Iris pigment epithelial cell (primary cell): ENCODE measurements around the gene CYP46A1.

Experiments used
- DNase-seq: peaks from one replicate; pipeline ENCODE4 v3.0.0-alpha.2; 2011; ENCODE audit warnings: low read depth

Gene CYP46A1

DNA sequence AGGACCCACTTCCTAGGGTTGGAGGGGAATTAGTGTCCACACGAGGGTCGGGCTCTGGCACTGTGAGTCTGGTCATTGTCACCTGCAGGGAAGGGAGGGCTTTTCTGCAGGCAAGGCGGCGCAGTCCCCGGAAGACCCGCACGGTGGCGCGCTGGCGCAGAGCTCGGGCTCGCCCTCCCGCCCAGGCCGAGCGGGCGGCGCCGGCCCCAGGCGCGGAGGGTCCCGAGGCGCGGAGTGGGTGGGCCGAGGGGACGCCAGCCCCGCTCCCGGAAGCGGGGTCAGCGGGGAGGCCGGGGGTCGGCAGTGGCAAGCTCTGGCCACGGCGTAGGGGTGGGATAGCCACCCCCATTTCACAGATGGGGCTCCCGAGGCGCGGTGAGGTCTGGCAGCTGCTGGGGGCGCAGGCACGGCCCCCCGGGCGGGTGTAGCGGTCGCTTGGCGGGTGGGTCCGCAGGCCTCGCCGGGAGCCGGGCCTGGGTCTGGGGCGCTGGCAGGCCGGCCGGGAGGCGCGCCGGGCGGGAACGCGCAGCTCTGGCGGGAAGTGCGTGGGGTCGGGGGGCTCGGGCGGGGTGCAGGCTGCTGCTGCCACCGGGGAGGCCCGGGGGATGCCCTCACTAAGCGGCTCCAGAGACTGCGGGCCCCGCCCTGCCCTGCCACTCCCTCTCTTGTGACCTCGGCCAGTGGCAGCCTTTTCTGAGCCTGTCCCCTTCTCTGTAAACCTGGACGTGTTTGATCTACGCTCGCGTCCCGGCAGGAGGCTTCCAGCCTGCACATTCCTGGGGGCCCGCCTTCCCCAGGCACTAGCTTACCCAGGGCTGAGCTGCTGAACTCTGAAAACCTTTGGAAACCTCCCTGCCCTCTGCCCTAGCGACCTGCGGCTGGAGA, 46.1 kb downstream of the CYP46A1 start:
- DNase-seq, result no peak

DNA sequence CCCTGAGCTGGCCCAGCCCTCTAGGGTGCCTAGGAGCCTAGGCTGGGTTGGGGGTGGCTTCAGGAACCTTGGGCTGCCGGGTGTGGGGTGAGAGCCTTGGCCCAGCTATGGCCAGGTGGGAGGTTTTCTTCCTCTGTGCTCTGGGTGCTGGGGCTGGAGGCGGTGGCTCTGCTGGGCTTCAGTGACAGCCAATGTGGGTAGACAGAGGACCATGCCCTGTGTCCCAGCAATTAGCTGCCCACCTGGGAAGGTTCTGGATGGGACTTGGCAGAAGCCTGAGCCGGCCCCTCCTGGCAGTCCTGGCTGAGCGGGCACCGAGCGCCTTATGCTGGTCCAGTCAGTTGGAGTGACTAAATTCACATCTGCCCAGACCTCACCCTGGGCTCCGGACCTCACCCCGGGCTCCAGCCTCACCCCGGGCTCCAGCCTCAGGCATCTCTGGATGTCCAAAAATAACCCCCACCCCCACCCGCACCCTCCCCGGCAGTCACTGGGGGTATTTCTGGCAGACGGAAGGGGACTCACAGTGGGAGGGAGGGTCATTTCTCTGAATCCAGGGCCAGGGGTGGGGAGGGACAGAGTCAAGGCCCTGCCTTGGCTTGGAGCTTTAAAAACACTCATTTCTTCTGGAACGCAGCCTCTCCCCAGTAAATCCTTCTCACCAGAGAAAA, 46.9 kb downstream of the CYP46A1 start:
- DNase-seq, result no peak

DNA sequence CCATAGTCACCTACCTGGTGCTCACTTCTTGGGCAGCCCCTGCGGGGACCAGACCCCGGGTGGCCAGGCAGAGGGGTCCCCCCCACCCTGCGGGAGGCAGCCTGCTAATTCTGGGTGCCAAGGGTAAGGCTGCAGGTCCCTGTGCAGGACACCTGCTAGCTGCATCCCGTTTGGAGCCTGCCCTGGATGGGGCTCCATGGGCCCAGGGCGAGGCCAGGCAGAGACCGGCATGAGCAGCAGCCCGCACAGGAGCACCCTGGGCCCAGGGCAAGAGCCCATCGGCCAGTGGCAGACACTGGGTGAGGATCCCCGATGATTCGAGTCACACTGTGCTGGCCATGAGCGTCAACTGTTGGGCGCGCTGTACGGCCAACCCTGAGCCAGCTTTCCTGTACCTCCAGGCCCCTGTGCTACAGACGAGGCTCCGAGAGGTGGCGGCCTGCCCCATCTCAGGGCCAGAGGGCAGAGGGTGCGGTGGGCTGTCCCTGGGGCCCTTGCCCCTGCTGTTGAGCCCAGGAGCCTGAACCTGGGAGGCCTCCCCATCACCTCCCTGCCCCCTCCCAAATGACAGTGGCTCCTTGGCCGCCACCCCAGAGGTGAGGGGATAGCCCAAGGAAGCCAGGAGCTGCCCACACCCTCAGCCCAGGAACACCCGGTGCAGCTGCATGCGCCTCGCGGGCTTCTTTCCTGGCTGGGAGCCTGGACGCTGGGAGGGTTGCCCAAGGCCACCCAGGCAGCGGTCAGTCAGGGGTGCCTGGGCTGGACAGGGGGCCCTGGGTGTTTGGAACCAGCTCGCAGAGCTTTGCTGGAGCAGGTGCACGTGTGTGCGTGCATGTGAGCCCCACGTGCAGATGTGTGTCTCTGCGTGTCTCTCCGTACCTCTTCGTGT, 47.7 kb downstream of the CYP46A1 start:
- DNase-seq, result no peak

DNA sequence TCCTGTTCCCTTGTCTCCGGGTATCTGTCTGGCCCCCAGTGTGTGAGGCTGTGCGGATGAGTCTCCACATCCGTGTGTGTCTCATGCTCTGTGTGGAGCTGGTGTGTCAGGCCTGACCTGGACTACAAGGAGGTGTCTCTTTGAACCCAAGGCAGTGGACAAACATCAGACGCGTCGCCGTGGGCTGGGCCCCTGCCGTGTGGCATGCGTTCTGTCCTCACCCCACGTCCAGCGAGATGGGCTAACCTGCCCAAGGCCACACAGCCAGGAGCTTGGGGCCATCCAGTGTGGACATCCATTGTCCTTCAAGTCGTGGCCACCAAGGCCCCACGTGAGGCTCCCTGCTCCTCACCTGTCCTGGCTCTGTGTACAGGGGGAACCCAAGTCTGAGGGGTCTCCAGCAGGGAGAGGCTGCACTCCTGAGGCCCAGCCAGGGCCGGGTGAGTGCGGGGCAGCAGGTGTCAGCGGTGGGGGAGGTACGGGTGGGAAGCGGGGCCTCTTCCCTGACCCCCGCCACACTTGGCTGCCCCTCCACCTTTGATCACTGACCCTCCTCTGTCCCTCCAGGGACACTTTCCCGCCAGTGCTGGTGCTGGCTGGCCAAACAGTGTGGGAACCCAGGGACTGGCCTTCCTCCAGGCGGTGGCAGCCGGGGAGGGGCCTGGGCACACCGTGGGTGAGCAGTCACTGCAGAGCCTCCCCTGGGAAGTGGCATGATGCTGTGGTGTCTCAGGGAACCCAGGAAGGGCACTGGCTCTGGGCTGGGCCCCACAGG, 48.5 kb downstream of the CYP46A1 start:
- no peak for DNase-seq

DNA sequence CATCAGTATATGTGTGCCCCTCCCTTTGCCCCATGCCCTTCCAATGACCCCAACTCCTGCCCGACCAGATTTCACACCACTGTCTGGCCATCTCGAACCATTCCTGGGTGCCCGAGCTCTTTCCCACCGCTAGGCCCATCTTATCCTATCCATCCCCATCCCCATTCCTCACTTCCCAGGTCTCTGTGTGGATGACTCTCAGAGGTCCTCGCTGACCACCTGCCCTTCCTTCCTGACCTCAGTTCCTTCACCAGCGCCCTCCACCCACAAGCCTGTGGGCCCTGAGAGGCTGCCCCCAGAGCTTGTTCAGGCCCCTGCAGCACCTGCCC, 49.1 kb downstream of the CYP46A1 start:
- DNase-seq, result no peak

DNA sequence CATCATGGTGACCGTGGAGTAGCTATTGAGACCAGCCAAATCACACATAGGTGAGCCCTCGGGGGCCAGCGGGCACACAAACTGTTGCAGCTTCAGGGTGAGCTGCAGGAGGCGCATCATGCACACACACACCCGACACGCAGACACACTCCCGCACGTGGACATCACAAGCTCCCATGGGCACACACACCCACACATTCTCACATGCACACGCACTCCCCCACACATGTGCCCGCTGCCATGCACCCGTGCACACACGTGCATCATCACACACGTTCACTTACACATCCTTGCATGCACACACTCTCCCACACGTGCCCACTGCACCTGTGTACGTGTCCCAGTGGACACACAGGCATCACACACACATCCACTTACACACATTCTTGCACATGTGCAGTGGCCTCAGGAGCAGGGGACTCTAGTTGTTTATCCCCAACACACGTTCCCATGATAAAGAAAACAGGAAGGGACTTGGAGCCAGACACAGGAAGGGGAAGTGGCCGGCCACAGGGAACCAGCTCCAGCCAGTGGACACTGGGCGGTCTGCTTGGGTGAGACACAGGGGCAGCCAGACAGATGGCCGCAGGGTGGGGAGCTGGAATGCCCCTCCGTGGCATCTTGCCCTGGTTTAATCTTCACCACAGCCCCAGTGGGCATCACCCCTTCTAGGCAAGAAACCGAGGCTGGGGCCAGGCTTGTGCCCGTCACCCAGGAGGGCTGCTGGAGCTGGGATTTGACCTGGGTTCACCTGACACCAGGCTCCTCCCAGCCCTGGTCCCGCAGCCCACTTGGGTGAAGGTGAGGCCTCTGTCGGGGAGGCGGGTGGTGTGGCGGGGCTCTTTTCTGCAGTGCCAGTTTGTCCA, 49.7 kb downstream of the CYP46A1 start:
- no peak for DNase-seq

DNA sequence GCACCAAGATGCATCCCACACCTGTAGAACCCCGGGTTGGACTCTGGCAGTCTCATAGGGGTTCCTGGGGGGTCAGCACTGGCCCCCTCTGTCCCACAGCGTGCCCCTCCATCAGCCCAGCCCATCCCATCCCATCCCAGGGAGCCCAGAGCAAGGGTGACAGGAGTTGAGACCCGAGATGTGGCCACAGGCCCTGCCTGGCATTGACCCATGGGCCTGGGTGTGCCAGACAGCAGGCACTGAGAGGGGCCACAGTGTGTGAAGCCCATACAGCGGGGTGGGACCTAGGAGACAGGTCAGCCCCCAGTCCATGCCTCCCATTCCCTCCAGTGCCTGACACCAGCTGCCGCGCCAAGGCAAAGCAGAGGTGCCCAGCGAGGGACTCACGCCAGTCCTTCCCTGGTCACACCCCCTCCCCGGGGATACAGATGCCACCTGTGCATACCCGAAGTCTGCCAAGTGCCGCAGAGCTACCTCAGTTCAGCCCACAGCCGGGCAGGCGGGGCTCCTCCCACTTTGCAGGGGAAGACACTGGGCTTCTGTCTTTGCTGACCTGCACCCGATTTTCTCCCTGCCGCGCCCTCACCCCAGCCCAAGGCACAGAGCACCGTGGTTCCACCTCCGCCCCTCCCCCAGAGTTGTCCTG, 50.4 kb downstream of the CYP46A1 start:
- no peak for DNase-seq

DNA sequence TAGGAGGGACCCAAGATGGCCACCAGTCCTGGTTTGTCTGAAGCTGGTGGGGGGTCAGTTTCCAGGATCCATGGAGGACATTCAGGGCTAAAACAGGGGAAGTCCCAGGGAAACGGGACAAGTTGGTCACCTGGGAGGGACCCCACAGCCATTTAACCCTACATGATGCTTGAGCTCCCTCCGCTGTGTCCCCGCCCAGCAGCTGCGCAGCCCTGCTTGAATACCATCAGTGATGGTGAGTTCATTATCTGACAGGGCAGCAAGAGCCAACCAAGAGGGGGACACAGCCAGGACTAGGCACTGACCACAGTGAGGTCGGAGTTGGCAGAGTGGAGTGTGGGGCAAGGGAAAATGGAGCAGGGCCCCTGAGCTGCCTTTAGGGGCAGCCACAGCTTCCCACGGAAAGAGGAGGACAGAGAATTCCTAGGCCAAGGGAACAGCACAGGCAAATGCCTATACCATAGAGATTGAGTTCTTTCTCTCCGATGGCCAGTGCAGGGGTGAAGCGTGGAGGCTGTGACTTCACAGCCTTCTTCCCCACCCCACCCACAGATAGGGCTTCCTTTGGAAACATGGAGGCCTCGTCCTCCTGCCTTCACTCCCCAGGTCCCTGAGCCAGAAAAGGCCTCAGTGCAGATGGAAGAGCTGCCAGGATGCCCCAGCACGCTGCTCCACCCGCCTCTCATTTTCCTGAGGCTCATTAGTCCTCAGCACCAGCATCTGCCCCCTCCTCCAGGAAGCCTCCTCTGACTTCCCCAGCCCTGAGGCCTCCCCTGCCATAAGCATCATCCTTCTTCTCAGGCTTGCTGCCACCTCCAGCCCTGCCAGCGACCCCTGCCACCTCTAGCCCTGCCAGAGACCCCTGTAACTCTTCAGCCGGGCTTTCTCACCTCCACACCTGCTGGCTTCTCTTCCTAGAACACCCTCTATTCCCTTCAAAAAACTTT, 51.4 kb downstream of the CYP46A1 start:
- DNase-seq, result no peak

DNA sequence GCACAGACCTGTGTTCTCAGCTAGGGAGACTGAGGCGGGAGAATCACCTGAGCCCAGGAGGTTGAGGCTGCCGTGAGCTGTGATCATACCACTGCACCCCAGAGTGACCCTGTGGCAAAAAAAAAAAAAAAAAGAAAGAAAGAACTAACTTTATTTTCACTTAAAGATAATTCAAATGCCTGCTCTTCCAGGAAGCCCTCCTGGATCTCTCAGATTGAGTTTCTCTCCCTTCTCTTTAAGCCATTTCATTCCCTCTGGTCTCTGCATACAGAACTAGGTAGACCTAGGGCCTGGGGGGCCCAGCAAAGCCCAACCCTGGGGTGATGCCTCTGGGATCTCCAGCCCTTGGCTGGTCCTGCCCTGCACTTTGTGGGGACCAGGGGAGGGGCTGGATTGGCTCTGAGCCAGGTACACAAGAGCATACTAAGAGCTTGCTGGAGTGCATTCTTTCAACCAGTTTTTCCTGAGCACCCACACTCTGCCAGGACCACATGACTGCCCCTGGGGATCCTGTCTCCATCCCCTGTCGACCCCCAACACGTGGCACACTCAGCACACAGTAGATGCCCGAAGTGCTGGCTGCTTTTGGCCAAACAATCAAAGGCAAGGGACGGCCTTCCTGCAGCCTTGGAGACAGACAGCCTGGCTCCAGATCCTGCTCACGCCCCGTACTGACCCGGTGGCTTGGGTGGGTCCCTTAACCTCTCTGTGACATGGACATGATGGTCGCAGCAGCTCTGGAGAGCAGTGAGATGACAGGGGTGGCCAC, 52.7 kb downstream of the CYP46A1 start:
- no peak for DNase-seq

DNA sequence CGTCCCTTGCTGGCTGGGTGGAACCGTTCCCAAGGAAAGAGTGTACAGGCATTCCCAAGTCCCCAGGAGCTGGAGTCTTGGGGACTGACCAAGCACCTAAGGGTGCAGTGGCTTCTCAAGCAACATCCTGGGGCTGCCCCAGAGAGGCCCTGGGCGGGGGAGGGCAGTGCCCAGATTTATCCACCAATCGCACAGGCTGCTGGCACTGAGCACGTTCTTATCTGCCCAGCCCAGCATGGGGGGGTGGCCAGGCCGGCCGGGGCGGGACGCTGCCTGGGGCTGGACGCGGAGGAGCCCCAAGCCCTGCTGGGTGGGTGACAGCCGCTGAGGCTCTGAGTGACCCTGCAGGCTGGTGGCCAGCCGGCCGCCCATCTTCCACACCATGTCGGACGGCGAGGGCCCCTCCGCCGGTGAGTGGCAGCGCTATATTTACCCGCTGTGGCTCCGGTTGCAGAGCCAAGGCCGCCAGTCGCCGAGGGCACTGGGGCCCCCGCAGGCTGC, 53.4 kb downstream of the CYP46A1 start:
- no peak for DNase-seq

DNA sequence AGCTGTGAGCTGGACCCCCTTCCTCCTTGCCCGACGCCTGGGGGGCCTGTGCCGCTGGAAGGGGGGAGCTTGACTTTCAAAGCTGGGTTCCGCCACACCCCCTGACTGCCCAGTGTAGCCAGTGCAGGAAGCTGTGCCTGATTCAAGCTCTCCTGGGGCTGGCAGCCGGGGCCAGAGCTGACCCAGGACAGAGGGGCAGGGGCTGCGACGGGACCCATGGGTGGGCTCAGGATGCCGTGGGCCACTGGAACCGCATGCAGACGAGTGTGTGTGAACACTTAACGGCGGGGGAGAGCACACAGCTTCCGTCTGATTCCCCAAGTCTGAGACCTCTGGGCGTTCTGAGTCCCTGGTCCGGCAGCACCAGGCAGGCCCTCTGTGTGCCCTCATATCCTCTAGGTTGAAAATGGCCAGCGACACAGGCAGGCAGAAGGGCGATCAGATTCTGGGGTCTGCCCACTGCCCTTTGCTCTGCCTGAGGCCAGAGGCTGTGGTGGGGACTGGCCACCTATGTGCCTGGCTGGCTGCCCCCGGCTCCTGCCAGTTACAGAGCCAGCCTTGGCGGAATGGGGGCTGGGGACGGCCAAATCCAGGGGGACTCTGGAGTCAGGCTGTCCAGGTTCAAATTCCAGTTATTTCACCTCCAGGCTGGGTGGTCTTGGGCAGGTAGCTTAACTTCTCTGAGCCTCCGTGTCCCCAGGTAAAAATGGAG, 54.0 kb downstream of the CYP46A1 start:
- no peak for DNase-seq

DNA sequence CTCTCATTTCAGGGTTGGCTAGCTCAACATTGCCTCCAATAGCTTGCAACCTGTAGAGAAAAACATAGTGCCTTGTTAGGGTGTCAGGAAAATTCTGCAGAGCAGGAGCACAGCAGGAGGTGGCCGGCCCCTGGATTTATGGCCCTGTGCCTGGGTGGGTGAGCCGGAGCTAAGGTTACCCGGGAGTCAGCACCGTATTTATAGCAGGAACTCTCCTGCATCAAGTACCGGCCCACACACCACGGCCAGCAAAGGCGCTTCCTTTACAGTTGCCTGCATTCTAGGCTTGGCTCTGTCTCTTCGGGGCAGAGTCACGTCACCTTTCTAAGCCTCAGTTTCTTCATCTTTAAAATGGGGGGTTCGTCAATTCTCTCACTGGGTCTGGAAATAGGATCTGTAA, 56.3 kb downstream of the CYP46A1 start:
- DNase-seq, result no peak

DNA sequence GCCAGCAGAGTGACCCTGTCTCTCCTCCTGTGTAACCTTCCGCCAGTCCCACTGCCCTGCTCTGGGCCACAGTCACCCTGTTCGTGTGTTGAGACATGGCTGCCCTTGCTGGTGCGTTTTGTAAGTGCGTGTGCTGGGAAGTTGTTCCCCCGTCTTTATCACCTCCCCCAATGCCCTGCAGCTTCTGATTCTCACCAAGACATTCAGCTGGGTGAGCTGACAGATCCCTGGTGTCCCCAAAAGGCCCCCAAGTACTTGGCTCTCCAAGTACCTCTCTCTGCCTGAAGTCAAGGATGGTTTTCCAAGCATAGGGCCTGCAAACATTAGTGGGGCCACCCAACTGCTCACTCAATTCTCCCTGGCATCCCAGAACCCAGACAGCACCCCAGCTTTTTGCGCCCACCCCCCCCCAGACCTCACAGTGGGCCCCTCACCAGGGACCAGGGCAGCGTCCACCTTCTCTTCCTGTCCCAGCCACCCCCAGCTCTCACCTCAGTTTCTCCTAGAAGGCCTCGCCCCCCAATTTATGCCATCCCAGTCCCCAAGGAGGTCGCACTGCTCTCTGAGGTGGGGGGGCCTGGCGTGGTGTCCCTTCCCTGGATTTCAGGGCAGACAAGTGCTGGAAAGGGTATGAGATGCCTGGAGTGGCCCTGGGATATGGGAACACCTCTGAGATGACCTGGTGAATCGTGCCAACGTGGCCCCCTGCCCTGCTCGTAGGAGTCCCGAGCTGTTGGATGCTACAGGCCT, 57.3 kb downstream of the CYP46A1 start:
- no peak for DNase-seq

DNA sequence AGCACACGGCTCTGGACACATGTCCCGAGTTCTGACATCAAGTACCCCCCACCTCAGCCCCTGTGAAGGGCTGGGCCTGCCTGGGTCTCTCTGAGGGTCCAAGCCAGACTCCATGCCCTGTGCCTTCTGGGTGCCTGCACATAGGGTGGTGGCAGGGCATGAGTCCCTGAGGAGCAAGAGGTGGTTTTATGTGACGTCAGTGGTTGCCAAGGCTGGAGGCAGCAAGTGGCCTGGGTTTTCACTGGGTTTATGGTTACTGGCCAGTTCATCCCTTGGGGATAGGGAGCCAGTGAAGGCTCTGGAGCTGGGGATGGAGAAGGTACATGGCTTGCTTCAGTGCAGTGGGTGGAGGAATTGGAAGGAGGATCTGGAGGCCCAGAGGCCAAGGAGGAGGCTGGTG, 58.0 kb downstream of the CYP46A1 start:
- DNase-seq, result no peak

DNA sequence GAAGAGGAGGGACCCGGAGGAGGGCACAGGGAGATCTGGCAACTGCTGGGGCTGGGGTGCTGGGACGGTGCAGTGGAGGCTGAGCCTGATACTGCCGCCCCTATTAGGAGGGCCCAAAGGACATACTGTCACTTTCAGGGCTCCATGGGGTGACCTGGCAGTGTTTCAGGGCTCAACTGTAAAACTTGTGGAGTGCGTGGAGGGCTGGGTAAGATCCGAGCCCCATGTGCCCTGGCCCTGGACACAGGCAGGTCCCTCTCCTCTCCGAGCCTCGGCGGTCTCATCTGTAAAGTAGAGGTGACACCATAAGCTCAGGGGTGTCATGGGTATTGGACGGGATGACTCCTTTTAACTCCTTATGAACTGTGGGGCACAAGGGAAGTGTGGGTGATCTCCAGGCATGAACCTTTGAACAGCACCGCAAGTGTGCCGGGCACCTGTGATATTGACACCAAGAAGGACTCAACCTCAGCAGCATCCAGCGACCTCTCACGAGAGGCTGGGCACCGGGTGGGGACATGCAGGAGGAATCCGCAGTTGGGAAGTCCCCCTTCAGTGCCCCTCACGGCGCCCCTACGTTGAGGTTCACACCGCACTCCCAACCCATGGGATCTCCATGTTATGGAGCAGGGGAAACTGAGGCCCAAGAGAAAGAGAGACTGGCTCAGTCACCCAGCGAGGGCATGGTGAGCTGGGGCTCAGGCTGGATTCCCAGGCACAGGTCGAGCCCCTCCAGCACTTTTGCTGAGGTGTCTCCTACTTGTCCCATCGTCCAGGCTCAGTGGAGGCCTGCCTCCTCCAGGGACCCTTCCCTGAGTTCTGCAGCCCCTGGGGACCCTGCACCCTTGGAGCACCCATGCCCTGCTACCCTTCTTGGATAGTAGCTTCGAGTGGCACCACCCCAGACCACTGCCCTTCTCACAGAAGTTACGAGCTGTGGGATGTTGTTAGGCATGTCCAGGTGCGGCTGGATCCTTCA, 58.7 kb downstream of the CYP46A1 start:
- no peak for DNase-seq
